GM23338 (cell line): ENCODE data around the gene PTPRR. TPM values are rescaled to one million over a fixed set of nuclear protein-coding genes. Genes with fewer than 3 reads are reported as not detected.

ENCODE experiments used
- ATAC-seq: fragments of 200-7000 bp; cut with Tn5 transposase; 3 replicates; pipeline ENCODE4 v1.9.1; 2020
- DNase-seq: peaks from one replicate; pipeline ENCODE4 v3.0.0-alpha.2; 2015; ENCODE audit warnings: low spot score
- H2AFZ ChIP-seq: fragments of 200-600 bp; sonication (generic); 2 replicates; pipeline ENCODE4 v1.8.0; 2016; ENCODE audit warnings: antibody characterized with exemption, mild to moderate bottlenecking, moderate library complexity
- H3F3A ChIP-seq: fragments of 200-600 bp; sonication (generic); replicated peaks from 2 replicates; pipeline ENCODE4 v1.8.0; 2017; ENCODE audit warnings: antibody characterized with exemption, mixed run types, low read depth
- H3K27ac ChIP-seq: fragments of 200-600 bp; sonication (generic); 2 replicates; pipeline ENCODE4 v1.6.1; 2016; ENCODE audit warnings: low read depth
- H3K27me3 ChIP-seq: fragments of 200-600 bp; sonication (generic); 2 replicates; pipeline ENCODE4 v1.8.0; 2016; ENCODE audit warnings: mild to moderate bottlenecking, mixed run types, moderate library complexity; ENCODE audit not compliant: insufficient read depth
- H3K36me3 ChIP-seq: fragments of 200-600 bp; sonication (generic); 2 replicates; pipeline ENCODE4 v1.8.0; 2016; ENCODE audit warnings: mild to moderate bottlenecking; ENCODE audit not compliant: insufficient read depth
- H3K4me1 ChIP-seq: fragments of 200-600 bp; sonication (generic); 2 replicates; pipeline ENCODE4 v1.8.0; 2016; ENCODE audit warnings: mild to moderate bottlenecking, moderate library complexity; ENCODE audit not compliant: insufficient read depth
- H3K4me2 ChIP-seq: fragments of 200-600 bp; sonication (generic); 2 replicates; pipeline ENCODE4 v1.7.1; 2017; ENCODE audit warnings: mixed run types
- H3K4me3 ChIP-seq: fragments of 200-600 bp; sonication (generic); 2 replicates; pipeline ENCODE4 v1.6.1; 2016; ENCODE audit warnings: mixed run types
- H3K79me2 ChIP-seq: fragments of 200-600 bp; sonication (generic); replicated peaks from 2 replicates; pipeline ENCODE4 v1.8.0; 2017; ENCODE audit warnings: mild to moderate bottlenecking; ENCODE audit not compliant: insufficient read depth
- H3K9me2 ChIP-seq: fragments of 200-600 bp; sonication (generic); 2 replicates; pipeline ENCODE4 v1.8.0; 2017; ENCODE audit not compliant: insufficient read depth
- H4K20me1 ChIP-seq: fragments of 200-600 bp; sonication (generic); replicated peaks from 2 replicates; pipeline ENCODE4 v1.8.0; 2017; ENCODE audit warnings: mild to moderate bottlenecking; ENCODE audit not compliant: insufficient read depth
- H3K27ac Mint-ChIP-seq: 2 replicates; pipeline ENCODE4 v1.8.0; 2020; ENCODE audit warnings: inconsistent platforms, mild to moderate bottlenecking, moderate library complexity, mixed read lengths
- H3K27me3 Mint-ChIP-seq: 3 replicates; pipeline ENCODE4 v1.8.0; 2022; ENCODE audit warnings: low read depth, mild to moderate bottlenecking, moderate library complexity, mixed read lengths, inconsistent platforms; ENCODE audit not compliant: insufficient read depth, poor library complexity
- H3K36me3 Mint-ChIP-seq: 3 replicates; pipeline ENCODE4 v1.8.0; 2021; ENCODE audit warnings: low read depth, mild to moderate bottlenecking, inconsistent platforms, moderate library complexity, mixed read lengths
- H3K4me1 Mint-ChIP-seq: 3 replicates; pipeline ENCODE4 v1.8.0; 2020; ENCODE audit warnings: mild to moderate bottlenecking, inconsistent platforms, mixed read lengths
- H3K4me3 Mint-ChIP-seq: 3 replicates; pipeline ENCODE4 v1.8.0; 2021; ENCODE audit warnings: moderate library complexity, mild to moderate bottlenecking, inconsistent platforms, mixed read lengths
- H3K9me3 Mint-ChIP-seq: 3 replicates; pipeline ENCODE4 v1.8.0; 2020; ENCODE audit warnings: moderate library complexity, mild to moderate bottlenecking, inconsistent platforms, mixed read lengths
- CREB1 ChIP-seq: fragments of 250-450 bp; sonication (Bioruptor Pico); IDR thresholded peaks from 2 replicates; pipeline ENCODE4 v1.5.0; 2020; ENCODE audit warnings: low read depth, mild to moderate bottlenecking, moderate library complexity
- ETS1 ChIP-seq: IDR thresholded peaks from 2 replicates; pipeline ENCODE4 v1.6.1; 2016; ENCODE audit warnings: antibody characterized with exemption
- EZH2 ChIP-seq: fragments of 200-600 bp; sonication (generic); IDR thresholded peaks from one replicate; pipeline ENCODE4 v1.8.0; 2017; ENCODE audit warnings: antibody characterized with exemption, mild to moderate bottlenecking, low read depth; ENCODE audit not compliant: unreplicated experiment
- EZH2phosphoT487 ChIP-seq: fragments of 200-600 bp; sonication (generic); IDR thresholded peaks from one replicate; pipeline ENCODE4 v1.8.1; 2018; ENCODE audit warnings: antibody characterized with exemption; ENCODE audit not compliant: unreplicated experiment
- JUNB ChIP-seq: IDR thresholded peaks from one replicate; pipeline ENCODE4 v1.6.1; 2016; ENCODE audit warnings: antibody characterized with exemption; ENCODE audit not compliant: unreplicated experiment
- NANOG ChIP-seq: IDR thresholded peaks from 2 replicates; pipeline ENCODE4 v1.6.1; 2016; ENCODE audit warnings: antibody characterized with exemption, borderline replicate concordance
- STAT1 ChIP-seq: IDR thresholded peaks from one replicate; pipeline ENCODE4 v1.6.1; 2016; ENCODE audit warnings: antibody characterized with exemption; ENCODE audit not compliant: unreplicated experiment
- ZNF114 ChIP-seq: fragments of 250-450 bp; sonication (Bioruptor Pico); IDR thresholded peaks from 2 replicates; pipeline ENCODE4 v1.5.0; 2020; ENCODE audit warnings: mild to moderate bottlenecking, moderate library complexity
- ZNF331 ChIP-seq: fragments of 250-450 bp; sonication (Bioruptor Pico); IDR thresholded peaks from 2 replicates; pipeline ENCODE4 v1.5.0; 2020; ENCODE audit warnings: low read depth, mild to moderate bottlenecking, moderate library complexity
- polyA plus RNA-seq: library from polyadenylated mRNA; unstranded; fragments of >200 nt; fragmentation: Nextera tagmentation; extraction: Ambion mirVana; gene quantifications from 2 replicates; pipeline ENCODE4 v1.2.1, GENCODE V29; 2016
- total RNA-seq: library from RNA; depleted of rRNA; stranded (reverse); fragments of >200 nt; shearing (Covaris generic); gene quantifications from 2 replicates; pipeline ENCODE4 v1.2.3, GENCODE V29; 2014
- TF ChIP-seq, protein P1 (sequence below), 2 experiments: fragments of 200-600 bp in 1 of 2; sonication (generic) in 1 of 2; conservative IDR thresholded peaks; 2 replicates each; pipeline versions ENCODE4 v1.5.1 to v1.6.1; 2016 to 2017; ENCODE audit warnings: antibody characterized with exemption in 2 of 2, low read depth in 2 of 2, mild to moderate bottlenecking in 2 of 2, moderate library complexity in 1 of 2
- TF ChIP-seq, protein P2 (sequence below): IDR thresholded peaks from one replicate; pipeline ENCODE4 v1.6.1; 2018; ENCODE audit warnings: antibody characterized with exemption; ENCODE audit not compliant: unreplicated experiment

PTPRR gene
- total and polyA plus RNA-seq, 2 experiments from 2014 or later, result 0.26 to 0.76 TPM

DNA sequence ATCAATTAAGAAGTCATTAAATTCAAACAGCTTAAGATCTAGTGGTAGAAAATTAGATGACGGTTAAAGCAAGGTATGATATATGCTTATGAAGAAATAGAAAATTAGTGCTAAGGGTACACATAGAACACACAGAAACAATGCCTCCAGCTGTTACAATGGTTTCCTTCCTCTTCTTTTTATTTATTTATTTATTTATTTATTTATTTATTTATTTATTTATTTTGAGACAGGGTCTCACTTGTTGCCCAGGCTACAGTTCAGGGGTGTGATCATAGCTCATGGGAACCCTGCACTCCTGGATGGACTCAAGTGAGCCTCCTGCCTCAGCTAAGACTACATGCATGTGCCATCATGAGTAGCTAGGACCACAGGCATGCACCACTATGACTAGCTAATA, 34.9 kb upstream of the PTPRR start (continued):
- TF ChIP-seq, protein P1, sequence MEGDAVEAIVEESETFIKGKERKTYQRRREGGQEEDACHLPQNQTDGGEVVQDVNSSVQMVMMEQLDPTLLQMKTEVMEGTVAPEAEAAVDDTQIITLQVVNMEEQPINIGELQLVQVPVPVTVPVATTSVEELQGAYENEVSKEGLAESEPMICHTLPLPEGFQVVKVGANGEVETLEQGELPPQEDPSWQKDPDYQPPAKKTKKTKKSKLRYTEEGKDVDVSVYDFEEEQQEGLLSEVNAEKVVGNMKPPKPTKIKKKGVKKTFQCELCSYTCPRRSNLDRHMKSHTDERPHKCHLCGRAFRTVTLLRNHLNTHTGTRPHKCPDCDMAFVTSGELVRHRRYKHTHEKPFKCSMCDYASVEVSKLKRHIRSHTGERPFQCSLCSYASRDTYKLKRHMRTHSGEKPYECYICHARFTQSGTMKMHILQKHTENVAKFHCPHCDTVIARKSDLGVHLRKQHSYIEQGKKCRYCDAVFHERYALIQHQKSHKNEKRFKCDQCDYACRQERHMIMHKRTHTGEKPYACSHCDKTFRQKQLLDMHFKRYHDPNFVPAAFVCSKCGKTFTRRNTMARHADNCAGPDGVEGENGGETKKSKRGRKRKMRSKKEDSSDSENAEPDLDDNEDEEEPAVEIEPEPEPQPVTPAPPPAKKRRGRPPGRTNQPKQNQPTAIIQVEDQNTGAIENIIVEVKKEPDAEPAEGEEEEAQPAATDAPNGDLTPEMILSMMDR (conservative IDR thresholded peaks at IDR 0.05; ENCODE audit: low read depth in 2 of 2), result no peak
- no peak for TF ChIP-seq EZH2

DNA sequence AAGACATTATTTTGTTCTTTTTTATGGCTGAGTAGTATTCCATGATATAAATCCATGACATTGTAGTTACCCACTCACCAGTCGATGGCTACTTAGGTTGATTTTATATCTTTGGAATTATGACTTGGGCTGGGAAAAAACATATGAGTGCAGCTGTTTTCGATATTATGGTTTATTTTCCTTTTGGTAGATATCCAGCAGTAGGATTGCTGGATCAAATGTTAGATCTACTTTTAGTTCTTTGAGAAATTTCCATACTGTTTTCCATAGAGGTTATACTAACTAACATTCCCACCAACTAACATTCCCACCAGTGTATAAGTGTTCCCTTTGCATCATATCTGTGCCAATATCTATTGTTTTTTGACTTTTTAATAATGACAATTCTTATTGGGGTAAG, 29.9 kb upstream of the PTPRR start:
- Histone ChIP-seq H3K4me1 (no peaks in the 10 kb centered on the region), H3K4me3 (no peak overlapping the region), H3K79me2 (no peaks in the 10 kb centered on the region), H3K36me3 (no peaks in the 10 kb centered on the region), H3K27me3 (no peaks in the 10 kb centered on the region), H3K4me2 (no peak overlapping the region), H3K27ac (no peak overlapping the region), H4K20me1 (no peaks in the 10 kb centered on the region), H3K9me2 (no peaks in the 10 kb centered on the region), H2AFZ (no peak overlapping the region), H3F3A (no peaks in the 10 kb centered on the region)
- Mint-ChIP-seq H3K27ac (no peak overlapping the region), H3K4me1 (no peaks in the 10 kb centered on the region), H3K36me3 (no peaks in the 10 kb centered on the region), H3K27me3 (no peaks in the 10 kb centered on the region), H3K4me3 (no peak overlapping the region), H3K9me3 (no peaks in the 10 kb centered on the region)
- ATAC-seq (no peak), DNase-seq (no peak)
- TF ChIP-seq EZH2phosphoT487 (no peak), JUNB (no peak), ZNF114 (CRISPR knock-in tag) (no peak), ETS1 (no peak), STAT1 (no peak)

- no peaks in the 10 kb centered on the region for H3K4me1 ChIP-seq
- no peaks in the 10 kb centered on the region for H3K36me3 ChIP-seq
- Mint-ChIP-seq H3K27ac (no peak overlapping the region), H3K27me3 (no peaks in the 10 kb centered on the region), H3K36me3 (no peaks in the 10 kb centered on the region), H3K9me3 (no peaks in the 10 kb centered on the region), H3K4me1 (no peaks in the 10 kb centered on the region), H3K4me3 (no peak overlapping the region)
- H2AFZ ChIP-seq, result no peak overlapping the region
- H3K4me3 ChIP-seq, result no peak overlapping the region
- no peak overlapping the region for H3K27ac ChIP-seq
- TF ChIP-seq, protein P1 (conservative IDR thresholded peaks at IDR 0.05; ENCODE audit: low read depth in 2 of 2), result no peak
- TF ChIP-seq JUNB (no peak), ZNF114 (CRISPR knock-in tag) (no peak), ZNF331 (no peak), EZH2phosphoT487 (no peak), EZH2 (no peak), CREB1 (CRISPR knock-in tag) (no peak), NANOG (no peak), ETS1 (no peak)
- TF ChIP-seq, protein P2, sequence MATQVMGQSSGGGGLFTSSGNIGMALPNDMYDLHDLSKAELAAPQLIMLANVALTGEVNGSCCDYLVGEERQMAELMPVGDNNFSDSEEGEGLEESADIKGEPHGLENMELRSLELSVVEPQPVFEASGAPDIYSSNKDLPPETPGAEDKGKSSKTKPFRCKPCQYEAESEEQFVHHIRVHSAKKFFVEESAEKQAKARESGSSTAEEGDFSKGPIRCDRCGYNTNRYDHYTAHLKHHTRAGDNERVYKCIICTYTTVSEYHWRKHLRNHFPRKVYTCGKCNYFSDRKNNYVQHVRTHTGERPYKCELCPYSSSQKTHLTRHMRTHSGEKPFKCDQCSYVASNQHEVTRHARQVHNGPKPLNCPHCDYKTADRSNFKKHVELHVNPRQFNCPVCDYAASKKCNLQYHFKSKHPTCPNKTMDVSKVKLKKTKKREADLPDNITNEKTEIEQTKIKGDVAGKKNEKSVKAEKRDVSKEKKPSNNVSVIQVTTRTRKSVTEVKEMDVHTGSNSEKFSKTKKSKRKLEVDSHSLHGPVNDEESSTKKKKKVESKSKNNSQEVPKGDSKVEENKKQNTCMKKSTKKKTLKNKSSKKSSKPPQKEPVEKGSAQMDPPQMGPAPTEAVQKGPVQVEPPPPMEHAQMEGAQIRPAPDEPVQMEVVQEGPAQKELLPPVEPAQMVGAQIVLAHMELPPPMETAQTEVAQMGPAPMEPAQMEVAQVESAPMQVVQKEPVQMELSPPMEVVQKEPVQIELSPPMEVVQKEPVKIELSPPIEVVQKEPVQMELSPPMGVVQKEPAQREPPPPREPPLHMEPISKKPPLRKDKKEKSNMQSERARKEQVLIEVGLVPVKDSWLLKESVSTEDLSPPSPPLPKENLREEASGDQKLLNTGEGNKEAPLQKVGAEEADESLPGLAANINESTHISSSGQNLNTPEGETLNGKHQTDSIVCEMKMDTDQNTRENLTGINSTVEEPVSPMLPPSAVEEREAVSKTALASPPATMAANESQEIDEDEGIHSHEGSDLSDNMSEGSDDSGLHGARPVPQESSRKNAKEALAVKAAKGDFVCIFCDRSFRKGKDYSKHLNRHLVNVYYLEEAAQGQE, result no peak
- ATAC-seq (no peak), DNase-seq (no peak)
- no peaks in the 10 kb centered on the region for H3F3A ChIP-seq
- H3K4me2 ChIP-seq, result no peak overlapping the region
- H3K9me2 ChIP-seq, result no peaks in the 10 kb centered on the region
- no peaks in the 10 kb centered on the region for H3K79me2 ChIP-seq
- H4K20me1 ChIP-seq, result no peaks in the 10 kb centered on the region
- H3K27me3 ChIP-seq, result no peaks in the 10 kb centered on the region
Measured at GRCh38 chr12:70948976-70949336, 28.4 kb upstream of the PTPRR start.
